Stimulated activated CD4-positive, alpha-beta T cell treated with anti-CD3 and anti-CD28 coated beads, Interleukin-1b, Interleukin-23, amount 100 ng/mL, for 4 hours (primary cell): ENCODE measurements around the gene SNX33.
A peak's percentile ranks its signal among the peaks of the same experiment; 100 is the strongest.
"Not testable (repeated sequence)": the region's sequence is repeated elsewhere in the genome, so short reads cannot be mapped to it uniquely, and the experiment has no call there.

Experiments
- DNase-seq, 2 donors: peaks; one replicate each; pipeline ENCODE4 v3.0.0-alpha.2; 2020; ENCODE audit warnings: low read depth in 2 of 2

SNX33 gene

GRCh38 chr15:75683646-75684312 lies 36.1 kb downstream of the SNX33 start:
- peak; percentile 43 to 67 for DNase-seq

- no peak for DNase-seq
Measured at GRCh38 chr15:75684648-75685047, 36.9 kb downstream of the SNX33 start.

DNA sequence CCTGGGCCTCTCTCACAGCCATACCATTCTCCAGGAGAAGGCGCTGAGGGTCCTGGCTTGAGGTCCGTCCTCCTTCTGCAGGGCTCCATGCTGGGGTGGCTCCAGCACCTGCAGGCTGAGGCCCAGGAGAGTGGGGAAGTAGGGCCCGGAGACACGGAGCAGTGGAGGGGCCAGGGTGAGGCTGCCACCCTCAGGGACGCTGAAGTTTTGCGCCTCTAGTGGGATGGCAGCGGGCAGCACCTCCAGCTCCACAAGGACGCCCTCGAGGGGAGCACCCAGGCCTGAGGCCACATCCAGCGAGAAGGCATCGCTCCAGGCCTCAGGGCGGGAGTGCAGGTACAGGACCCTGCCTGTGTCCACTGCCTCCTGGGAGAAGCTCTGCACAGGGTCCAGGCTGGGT lies 37.5 kb downstream of the SNX33 start:
- no peak for DNase-seq

DNA sequence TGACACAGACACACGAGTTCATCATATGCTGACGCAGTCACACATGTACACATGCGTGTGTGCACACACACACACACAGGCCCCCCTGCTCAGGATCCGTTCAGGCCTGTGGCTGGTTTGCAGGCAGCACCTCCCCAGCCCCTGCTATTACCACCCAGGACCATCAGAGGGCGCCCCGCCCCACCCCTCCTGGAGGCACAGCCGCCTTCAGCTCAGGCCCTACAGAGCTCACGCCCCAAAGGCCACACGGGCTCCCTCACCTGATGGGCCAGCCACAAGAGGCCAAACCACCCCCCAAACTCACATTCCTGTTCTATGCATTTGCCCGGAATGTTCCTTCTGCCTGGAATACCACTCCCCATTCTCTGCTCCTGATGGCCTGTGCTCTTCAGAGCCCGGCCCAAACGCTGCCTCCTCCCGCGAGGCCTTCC lies 38.5 kb downstream of the SNX33 start:
- DNase-seq: peak; percentile 64 to 66

GRCh38 chr15:75687486-75688277 lies 40.0 kb downstream of the SNX33 start:
- no peak for DNase-seq

DNA sequence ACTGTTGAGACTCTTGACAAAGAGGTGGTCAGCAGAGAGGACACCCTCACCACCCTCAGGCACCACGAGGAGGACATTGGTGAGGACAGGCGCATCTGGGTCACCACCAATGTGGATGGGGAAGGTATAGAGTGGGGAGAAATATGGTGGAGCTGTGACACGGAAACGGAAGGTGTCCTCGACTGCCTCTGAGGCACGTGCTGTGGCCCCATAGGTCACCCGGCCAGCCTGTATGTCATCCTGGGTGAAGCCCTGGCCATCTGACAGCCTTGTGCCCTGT lies 40.5 kb downstream of the SNX33 start:
- no peak for DNase-seq

- no peak for DNase-seq
Measured at GRCh38 chr15:75688831-75689230, 41.1 kb downstream of the SNX33 start.

DNA sequence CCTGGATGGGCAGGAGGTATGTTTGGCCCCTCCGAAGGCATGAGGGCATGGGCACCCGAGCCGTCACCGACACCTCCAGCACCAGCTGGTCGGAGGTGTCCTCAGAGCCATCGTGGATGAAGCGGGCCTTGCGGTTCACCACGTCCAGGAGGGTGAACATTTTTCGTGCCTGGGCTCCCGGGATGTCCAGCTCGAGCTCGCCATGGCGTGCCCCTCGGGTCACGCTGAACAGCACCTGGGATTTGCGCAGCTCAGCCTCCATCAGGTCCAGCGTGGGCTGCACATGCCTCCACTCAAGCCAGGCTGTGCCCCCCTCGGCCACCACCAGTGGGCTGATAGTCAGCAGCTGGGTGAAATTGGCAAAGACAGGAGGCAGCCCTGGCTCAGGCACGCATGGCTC lies 41.7 kb downstream of the SNX33 start:
- DNase-seq: not testable (repeated sequence)

GRCh38 chr15:75692311-75692710 lies 44.6 kb downstream of the SNX33 start:
- DNase-seq: not testable (repeated sequence)

- not testable (repeated sequence) for DNase-seq
Measured at GRCh38 chr15:75693028-75693427, 45.3 kb downstream of the SNX33 start.

DNA sequence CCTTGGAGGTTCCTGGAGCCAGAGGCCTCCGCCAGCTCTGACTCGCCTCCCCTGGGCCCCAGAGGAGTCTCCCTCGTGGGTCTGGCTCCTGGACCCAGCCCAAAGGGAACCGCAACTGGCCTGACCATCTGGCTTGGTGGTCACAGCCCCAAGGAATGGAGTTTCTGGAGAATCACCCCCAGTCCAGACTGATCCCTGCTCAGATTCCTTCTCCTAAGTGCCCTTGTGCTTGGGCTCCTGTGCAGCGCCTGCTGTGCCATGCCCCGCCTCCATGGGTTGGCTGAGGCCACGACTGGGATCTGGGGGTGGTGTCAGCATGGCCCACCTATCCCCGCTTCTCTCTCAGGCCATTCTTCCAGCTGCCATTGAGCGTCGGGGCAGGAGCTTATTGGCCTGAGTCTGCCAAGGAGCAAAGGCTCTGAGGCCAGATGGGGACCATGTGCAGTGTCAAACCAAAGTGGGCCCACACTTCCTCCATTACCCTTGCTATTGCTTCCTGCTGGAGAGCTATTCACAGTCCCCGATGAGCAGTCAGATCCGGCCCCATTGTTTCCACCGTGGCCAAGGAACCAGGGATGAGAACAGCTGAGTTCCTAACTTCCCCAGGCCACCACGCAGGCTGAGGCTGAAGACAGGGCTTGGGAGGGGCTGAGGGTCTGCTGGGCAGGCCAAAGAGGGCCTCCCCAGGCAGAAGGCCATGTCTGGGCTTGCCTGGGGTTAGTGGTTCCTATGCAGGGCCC lies 46.0 kb downstream of the SNX33 start:
- DNase-seq: no peak

- DNase-seq: no peak
Measured at GRCh38 chr15:75694241-75695182, 46.8 kb downstream of the SNX33 start.

GRCh38 chr15:75695220-75695619 lies 47.5 kb downstream of the SNX33 start:
- no peak for DNase-seq

DNA sequence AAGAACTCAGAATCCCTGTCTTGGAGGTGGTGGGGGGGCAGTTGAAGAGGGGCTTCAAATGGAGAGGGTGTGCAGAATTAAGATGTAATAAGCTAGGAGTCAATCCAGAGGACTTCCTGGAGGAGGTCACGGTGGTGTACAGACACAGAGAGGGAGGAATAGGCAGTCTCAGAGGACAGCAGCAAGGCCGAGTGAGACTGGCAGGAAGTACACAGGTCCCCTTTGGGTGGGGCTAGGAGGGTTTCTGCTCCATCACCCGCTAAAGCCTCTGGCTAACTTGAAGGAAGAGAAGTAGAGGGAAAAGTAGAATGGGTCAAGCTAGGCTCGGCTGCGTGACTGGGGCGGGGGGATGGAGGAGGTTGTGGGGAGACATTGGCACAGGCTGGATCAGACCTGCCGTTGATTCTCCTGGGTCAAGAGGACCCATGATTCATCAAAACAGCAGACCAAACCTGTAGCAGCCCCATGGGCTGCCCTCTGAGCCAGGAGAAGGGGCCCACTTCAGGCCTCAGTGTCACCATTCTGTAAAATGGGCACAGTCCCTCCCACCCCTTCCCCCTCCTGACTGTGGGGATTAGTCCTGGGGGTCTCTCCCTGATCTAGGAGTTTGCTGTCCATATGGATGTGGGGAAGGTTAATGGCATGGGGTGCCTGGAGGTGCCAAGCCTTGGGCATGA lies 48.1 kb downstream of the SNX33 start:
- DNase-seq: no peak

GRCh38 chr15:75696311-75696720 lies 48.6 kb downstream of the SNX33 start:
- no peak for DNase-seq

DNA sequence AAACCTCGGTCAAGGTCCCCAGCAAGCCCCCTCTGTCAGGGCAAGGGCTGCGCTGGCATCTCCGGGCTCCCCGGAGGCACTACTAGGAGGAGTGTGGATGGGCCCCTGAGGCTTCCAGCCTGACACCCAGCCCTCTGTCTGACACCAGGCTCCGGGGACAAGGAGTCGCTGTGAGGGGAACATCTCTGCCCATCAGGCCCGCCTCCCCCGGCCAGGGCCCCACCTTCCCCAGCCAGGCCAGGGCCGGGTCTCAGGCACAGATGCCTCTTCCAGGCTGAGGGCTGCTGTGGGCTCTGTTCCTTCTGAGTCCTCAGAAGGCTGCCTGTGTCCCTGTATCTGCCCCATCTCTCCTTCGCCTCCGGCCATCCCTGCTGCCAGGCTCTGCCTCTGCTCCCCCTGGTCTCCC lies 49.1 kb downstream of the SNX33 start:
- no peak for DNase-seq

GRCh38 chr15:75697523-75697922 lies 49.8 kb downstream of the SNX33 start:
- no peak for DNase-seq

DNA sequence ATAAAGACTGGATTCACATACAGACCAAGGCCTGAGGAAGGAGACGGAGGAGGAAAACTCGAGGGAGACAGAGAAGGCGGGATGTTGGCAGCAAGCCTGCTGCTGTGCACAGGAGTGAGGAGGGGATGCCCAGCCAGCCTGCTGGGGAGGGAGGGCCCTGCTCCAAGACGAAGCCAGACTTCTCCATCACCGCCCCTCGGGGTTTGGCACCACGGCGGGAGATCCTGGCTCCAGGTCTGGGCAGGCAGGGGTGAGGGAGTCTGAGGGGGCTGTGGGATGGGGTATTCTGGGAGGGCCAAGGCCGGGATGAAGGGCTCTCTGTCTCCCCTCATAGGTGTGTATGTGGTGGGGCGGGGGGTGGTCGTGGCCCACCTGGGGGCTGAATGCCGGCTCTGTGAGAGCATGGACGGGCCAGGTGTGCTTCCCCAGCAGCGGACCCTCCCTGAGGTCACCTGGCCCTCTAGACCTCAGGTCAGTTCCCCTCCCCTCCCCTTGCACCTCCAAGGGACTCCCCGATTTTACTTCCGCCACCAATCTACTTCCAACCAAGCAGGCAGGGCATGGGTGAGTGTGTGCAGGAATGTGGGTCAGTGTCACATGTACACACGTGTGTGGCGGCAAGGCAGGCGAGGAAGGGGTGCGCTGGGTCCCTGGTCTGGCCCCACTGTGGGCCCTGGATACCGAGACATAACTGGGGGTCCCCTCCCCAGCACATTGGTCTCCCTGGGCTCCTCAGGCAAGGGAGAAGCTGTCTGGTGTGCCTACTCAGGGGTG lies 50.4 kb downstream of the SNX33 start:
- DNase-seq: not testable (repeated sequence)

DNA sequence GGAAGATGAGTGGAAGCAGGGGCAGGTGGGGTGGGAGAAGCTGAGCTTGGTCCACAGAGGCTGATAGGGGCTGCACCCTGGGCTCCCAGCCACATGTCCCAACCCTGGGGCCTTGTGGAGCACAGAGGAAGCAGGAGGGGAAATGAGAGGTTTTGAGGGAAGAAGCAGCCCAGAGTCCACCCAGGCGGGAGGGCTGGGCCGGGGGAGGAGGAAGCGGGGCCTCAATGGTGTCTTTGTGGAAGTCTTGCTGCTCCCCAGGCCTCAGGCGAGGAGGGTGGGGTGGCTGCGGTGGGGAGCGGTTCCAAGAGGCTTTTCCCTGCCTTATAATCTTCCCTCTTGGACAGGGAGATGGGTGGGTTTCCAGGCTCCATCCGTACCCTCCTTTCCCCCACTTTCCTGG lies 51.8 kb downstream of the SNX33 start:
- DNase-seq: not testable (repeated sequence)
